Measurements from ENCODE around the gene CNTN1.

- TF ChIP-seq CTCF (conservative IDR thresholded peaks at IDR 0.05; ENCODE audit: low read depth, low read length) (no peak), POLR2A (IDR thresholded peaks at IDR 0.05; ENCODE audit: low read depth, low read length) (no peak), CEBPB (IDR thresholded peaks at IDR 0.05; ENCODE audit: low read depth, low read length) (no peak), BHLHE40 (IDR thresholded peaks at IDR 0.05; ENCODE audit: low read depth, low read length) (no peak), RCOR1 (IDR thresholded peaks at IDR 0.05; ENCODE audit: insufficient replicate concordance, low read length) (no peak), RAD21 (IDR thresholded peaks at IDR 0.05; ENCODE audit: low read length) (no peak), MXI1 (IDR thresholded peaks at IDR 0.05; ENCODE audit: borderline replicate concordance, low read depth, low read length) (no peak)
These were observed 340.1 kb downstream of the CNTN1 start for GRCh38 chr12:41032386-41032785.

All from IMR-90 (cell line).